Measurements from ENCODE around the gene TP53AIP1.

The TP53AIP1 gene

DNA sequence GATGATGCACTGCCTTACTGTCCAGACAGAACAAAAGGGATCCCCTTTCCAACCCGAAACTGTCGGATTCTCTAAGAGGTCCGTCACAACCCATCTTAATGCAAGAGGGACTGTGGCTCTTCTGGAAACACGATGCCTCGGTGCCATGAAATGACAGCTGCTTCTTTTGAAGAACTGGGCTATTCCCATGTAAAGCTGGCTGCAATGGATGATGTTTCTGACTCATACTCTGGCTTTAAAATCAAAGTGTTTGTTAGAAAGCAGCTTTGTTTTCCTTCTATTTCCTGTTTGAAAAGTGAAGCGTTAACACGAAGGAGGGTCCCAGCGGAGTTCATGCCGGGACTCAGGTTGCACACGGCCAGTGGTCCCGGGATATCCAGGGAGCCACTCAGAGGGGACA, 3.1 kb downstream of the TP53AIP1 start:
- WGBS (ENCODE audit: insufficient coverage), result 94% methylated on average over 11 of the region's 11 CpGs

GRCh38 chr11:128938156-128938885, 4.3 kb downstream of the TP53AIP1 start:
- Histone ChIP-seq H3K27me3 (replicated peaks in 2 of 5; ENCODE audit: control insufficient read depth in 4 of 5, insufficient read depth in 5 of 5, low read length in 4 of 5) (peaks cover 0 to 5% (median 0%) of the 10 kb centered on the region in 5 experiments), H3K27ac (ENCODE audit: insufficient read depth in 1 of 2, low read depth in 1 of 2, low read length in 2 of 2, poor library complexity in 1 of 2, severe bottlenecking in 2 of 2) (no peak overlapping the region), H3K4me1 (ENCODE audit: control extremely low read depth in 1 of 4, control insufficient read depth in 4 of 4, insufficient read depth in 4 of 4, low read length in 3 of 4) (no peaks in the 10 kb centered on the region), H3K9me3 (ENCODE audit: control extremely low read depth in 1 of 5, control insufficient read depth in 4 of 5, insufficient read depth in 2 of 5, low read depth in 1 of 5, low read length in 4 of 5) (peaks cover 0 to 8% (median 5%) of the 10 kb centered on the region in 5 experiments), H3K36me3 (ENCODE audit: control insufficient read depth in 4 of 4, insufficient read depth in 4 of 4, low read length in 3 of 4) (no peaks in the 10 kb centered on the region), H3K4me3 (ENCODE audit: control insufficient read depth in 1 of 7, extremely low read depth in 1 of 7, insufficient read depth in 4 of 7, low read depth in 2 of 7, low read length in 6 of 7) (no peak overlapping the region)
- no peak for DNase-seq
- 99% methylated on average over 12 of the region's 16 CpGs for whole genome bisulfite sequencing (ENCODE audit: insufficient coverage)
- CTCF ChIA-PET, result interaction anchor here (1.0 to 34.5 kb wide), 5 partner anchors 9 to 49 kb away, joined by 3 to 640 read pairs (median 6); partner anchors contain the start of gene KCNJ5
- POLR2A ChIA-PET, result no interaction called here

More for the DNA sequence above, 3.1 kb downstream of the TP53AIP1 start:
- Histone ChIP-seq H3K4me1 (ENCODE audit: control extremely low read depth in 1 of 4, control insufficient read depth in 4 of 4, insufficient read depth in 4 of 4, low read length in 3 of 4) (no peaks in the 10 kb centered on the region), H3K27ac (ENCODE audit: insufficient read depth in 1 of 2, low read depth in 1 of 2, low read length in 2 of 2, poor library complexity in 1 of 2, severe bottlenecking in 2 of 2) (no peak overlapping the region), H3K27me3 (replicated peaks in 2 of 5; ENCODE audit: control insufficient read depth in 4 of 5, insufficient read depth in 5 of 5, low read length in 4 of 5) (peaks cover 0 to 5% (median 0%) of the 10 kb centered on the region in 5 experiments), H3K9me3 (ENCODE audit: control extremely low read depth in 1 of 5, control insufficient read depth in 4 of 5, insufficient read depth in 2 of 5, low read depth in 1 of 5, low read length in 4 of 5) (no peaks in the 10 kb centered on the region), H3K4me3 (ENCODE audit: control insufficient read depth in 1 of 7, extremely low read depth in 1 of 7, insufficient read depth in 4 of 7, low read depth in 2 of 7, low read length in 6 of 7) (no peak overlapping the region), H3K36me3 (ENCODE audit: control insufficient read depth in 4 of 4, insufficient read depth in 4 of 4, low read length in 3 of 4) (no peaks in the 10 kb centered on the region)
- ChIA-PET CTCF (interaction anchor here (3.7 to 34.5 kb wide), 3 partner anchors 8 to 50 kb away, joined by 12 to 640 read pairs (median 72); partner anchors contain the start of gene KCNJ5), POLR2A (interaction anchor here (0.5 kb wide), 1 partner anchor 31 kb away, joined by 3 read pairs; no protein-coding TSS in a partner anchor)
- DNase-seq, result no peak

DNA sequence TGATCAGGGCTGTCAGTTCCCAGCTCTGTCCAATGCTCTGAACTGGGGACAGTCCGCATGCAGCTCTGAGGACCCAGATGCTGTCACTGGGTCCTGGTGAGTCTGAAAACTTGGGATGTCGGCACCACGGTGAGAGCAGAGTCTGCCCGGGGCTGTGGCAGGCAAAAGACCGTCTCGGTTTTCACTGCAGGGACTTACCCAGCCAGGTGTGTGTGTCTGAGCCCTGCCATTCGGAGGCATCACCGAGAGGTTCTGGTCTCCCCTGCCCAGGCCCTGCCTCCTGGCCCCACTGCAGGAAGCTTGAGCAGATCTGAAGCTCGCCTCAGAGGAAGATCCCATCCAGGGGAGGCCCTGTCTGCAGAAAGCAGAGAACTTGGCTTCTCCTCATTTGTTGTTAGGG, 5.2 kb downstream of the TP53AIP1 start:
- DNase-seq, result no peak
- CTCF ChIA-PET, result interaction anchor here (0.7 to 34.5 kb wide), 5 partner anchors 10 to 48 kb away, joined by 3 to 640 read pairs (median 6); partner anchors contain the start of gene KCNJ5
- 95% methylated on average over 9 of the region's 9 CpGs for WGBS (ENCODE audit: insufficient coverage)

GRCh38 chr11:128936606-128937251, 5.9 kb downstream of the TP53AIP1 start:
- WGBS (ENCODE audit: insufficient coverage), result 97% methylated on average over 16 of the region's 16 CpGs
- H3K4me1 ChIP-seq (ENCODE audit: control extremely low read depth in 1 of 4, control insufficient read depth in 4 of 4, insufficient read depth in 4 of 4, low read length in 3 of 4), result no peaks in the 10 kb centered on the region
- CTCF ChIA-PET, result interaction anchor here (1.4 to 34.5 kb wide), 4 partner anchors 9 to 47 kb away, joined by 4 to 640 read pairs (median 39); partner anchors contain the start of gene KCNJ5

More for the DNA sequence above, 5.2 kb downstream of the TP53AIP1 start:
- Histone ChIP-seq H3K4me1 (ENCODE audit: control extremely low read depth in 1 of 4, control insufficient read depth in 4 of 4, insufficient read depth in 4 of 4, low read length in 3 of 4) (no peaks in the 10 kb centered on the region), H3K9me3 (ENCODE audit: control extremely low read depth in 1 of 5, control insufficient read depth in 4 of 5, insufficient read depth in 2 of 5, low read depth in 1 of 5, low read length in 4 of 5) (peaks cover 0 to 10% (median 5%) of the 10 kb centered on the region in 5 experiments), H3K36me3 (ENCODE audit: control insufficient read depth in 4 of 4, insufficient read depth in 4 of 4, low read length in 3 of 4) (no peaks in the 10 kb centered on the region), H3K27ac (ENCODE audit: insufficient read depth in 1 of 2, low read depth in 1 of 2, low read length in 2 of 2, poor library complexity in 1 of 2, severe bottlenecking in 2 of 2) (no peak overlapping the region), H3K27me3 (replicated peaks in 2 of 5; ENCODE audit: control insufficient read depth in 4 of 5, insufficient read depth in 5 of 5, low read length in 4 of 5) (peaks cover 0 to 5% (median 0%) of the 10 kb centered on the region in 5 experiments), H3K4me3 (ENCODE audit: control insufficient read depth in 1 of 7, extremely low read depth in 1 of 7, insufficient read depth in 4 of 7, low read depth in 2 of 7, low read length in 6 of 7) (no peak overlapping the region)
- POLR2A ChIA-PET, result no interaction called here

GRCh38 chr11:128934926-128935325, 7.7 kb downstream of the TP53AIP1 start:
- Histone ChIP-seq H3K36me3 (ENCODE audit: control insufficient read depth in 4 of 4, insufficient read depth in 4 of 4, low read length in 3 of 4) (no peaks in the 10 kb centered on the region), H3K27me3 (replicated peaks in 2 of 5; ENCODE audit: control insufficient read depth in 4 of 5, insufficient read depth in 5 of 5, low read length in 4 of 5) (no peaks in the 10 kb centered on the region), H3K27ac (ENCODE audit: insufficient read depth in 1 of 2, low read depth in 1 of 2, low read length in 2 of 2, poor library complexity in 1 of 2, severe bottlenecking in 2 of 2) (no peak overlapping the region), H3K4me3 (ENCODE audit: control insufficient read depth in 1 of 7, extremely low read depth in 1 of 7, insufficient read depth in 4 of 7, low read depth in 2 of 7, low read length in 6 of 7) (no peak overlapping the region), H3K9me3 (ENCODE audit: control extremely low read depth in 1 of 5, control insufficient read depth in 4 of 5, insufficient read depth in 2 of 5, low read depth in 1 of 5, low read length in 4 of 5) (peaks cover 0 to 10% (median 5%) of the 10 kb centered on the region in 5 experiments), H3K4me1 (ENCODE audit: control extremely low read depth in 1 of 4, control insufficient read depth in 4 of 4, insufficient read depth in 4 of 4, low read length in 3 of 4) (no peaks in the 10 kb centered on the region)
- POLR2A ChIA-PET, result no interaction called here
- no peak for DNase-seq
- CTCF ChIA-PET, result interaction anchor here (1.3 to 34.5 kb wide), 5 partner anchors 13 to 45 kb away, joined by 3 to 640 read pairs (median 10); partner anchors contain the start of gene KCNJ5
- 96% methylated on average over 5 of the region's 10 CpGs for WGBS (ENCODE audit: insufficient coverage)

More at GRCh38 chr11:128936606-128937251, 5.9 kb downstream of the TP53AIP1 start:
- peaks cover 0 to 5% (median 0%) of the 10 kb centered on the region in 5 experiments for H3K27me3 ChIP-seq (replicated peaks in 2 of 5; ENCODE audit: control insufficient read depth in 4 of 5, insufficient read depth in 5 of 5, low read length in 4 of 5)
- H3K9me3 ChIP-seq (ENCODE audit: control extremely low read depth in 1 of 5, control insufficient read depth in 4 of 5, insufficient read depth in 2 of 5, low read depth in 1 of 5, low read length in 4 of 5), result peaks cover 0 to 10% (median 5%) of the 10 kb centered on the region in 5 experiments
- no peak overlapping the region for H3K27ac ChIP-seq (ENCODE audit: insufficient read depth in 1 of 2, low read depth in 1 of 2, low read length in 2 of 2, poor library complexity in 1 of 2, severe bottlenecking in 2 of 2)
- POLR2A ChIA-PET, result no interaction called here
- no peaks in the 10 kb centered on the region for H3K36me3 ChIP-seq (ENCODE audit: control insufficient read depth in 4 of 4, insufficient read depth in 4 of 4, low read length in 3 of 4)
- no peak overlapping the region for H3K4me3 ChIP-seq (ENCODE audit: control insufficient read depth in 1 of 7, extremely low read depth in 1 of 7, insufficient read depth in 4 of 7, low read depth in 2 of 7, low read length in 6 of 7)
- DNase-seq, result no peak

- WGBS (ENCODE audit: insufficient coverage), result 99% methylated on average over 7 of the region's 7 CpGs
- DNase-seq, result no peak
- Histone ChIP-seq H3K27me3 (replicated peaks in 2 of 5; ENCODE audit: control insufficient read depth in 4 of 5, insufficient read depth in 5 of 5, low read length in 4 of 5) (no peaks in the 10 kb centered on the region), H3K27ac (ENCODE audit: insufficient read depth in 1 of 2, low read depth in 1 of 2, low read length in 2 of 2, poor library complexity in 1 of 2, severe bottlenecking in 2 of 2) (no peak overlapping the region), H3K4me3 (ENCODE audit: control insufficient read depth in 1 of 7, extremely low read depth in 1 of 7, insufficient read depth in 4 of 7, low read depth in 2 of 7, low read length in 6 of 7) (no peak overlapping the region), H3K36me3 (ENCODE audit: control insufficient read depth in 4 of 4, insufficient read depth in 4 of 4, low read length in 3 of 4) (no peaks in the 10 kb centered on the region), H3K9me3 (ENCODE audit: control extremely low read depth in 1 of 5, control insufficient read depth in 4 of 5, insufficient read depth in 2 of 5, low read depth in 1 of 5, low read length in 4 of 5) (peaks cover 0 to 10% (median 5%) of the 10 kb centered on the region in 5 experiments), H3K4me1 (ENCODE audit: control extremely low read depth in 1 of 4, control insufficient read depth in 4 of 4, insufficient read depth in 4 of 4, low read length in 3 of 4) (no peaks in the 10 kb centered on the region)
- ChIA-PET POLR2A (no interaction called here), CTCF (interaction anchor here (1.3 to 34.5 kb wide), 5 partner anchors 13 to 45 kb away, joined by 3 to 640 read pairs (median 10); partner anchors contain the start of gene KCNJ5)
These were observed 8.3 kb downstream of the TP53AIP1 start for GRCh38 chr11:128934351-128934750.

All from common myeloid progenitor, CD34-positive (primary cell).